B cell (primary cell): ENCODE data around the gene SMURF2. TPM values are rescaled to one million over a fixed set of nuclear protein-coding genes. Genes with fewer than 3 reads are reported as not detected.

Experiments used
- ATAC-seq: fragments of 200-7000 bp; cut with Tn5 transposase; one replicate; pipeline ENCODE4 v1.10.0; 2021; ENCODE audit warnings: low read depth, mild to moderate bottlenecking, moderate number of reproducible peaks, moderate library complexity
- CTCF ChIA-PET: fragments of 350-600 bp; sonication (Branson Sonifier 250); formaldehyde crosslinking; loops from one replicate; lab custom pipeline; 2021; ENCODE audit warnings: antibody characterized with exemption, inconsistent platforms; lab: Charles Lee
- POLR2A ChIA-PET: fragments of 350-600 bp; sonication (Branson Sonifier 250); formaldehyde crosslinking; loops from one replicate; lab custom pipeline; 2021; ENCODE audit warnings: antibody characterized with exemption; lab: Charles Lee
- DNase-seq: peaks from one replicate; pipeline ENCODE4 v3.0.0; 2013
- H2AFZ ChIP-seq: 2 replicates; pipeline ENCODE4 v1.6.1; 2012; ENCODE audit warnings: mild to moderate bottlenecking, low read depth, low read length; ENCODE audit not compliant: insufficient read depth, poor library complexity, severe bottlenecking
- H3K27ac ChIP-seq, 2 donors: 1 replicate in 1 of 2; 2 replicates in 1 of 2; pipeline ENCODE4 v1.5.1; 2012 to 2013; ENCODE audit warnings: low read length in 2 of 2, mild to moderate bottlenecking in 2 of 2, moderate library complexity in 1 of 2
- H3K27me3 ChIP-seq, 4 experiments: fragments of 200-600 bp in 1 of 4; sonication (generic) in 1 of 4; replicated peaks in 1 of 4; 1 replicate in 2 of 4; 2 replicates in 2 of 4; pipeline versions ENCODE4 v1.6.1 to v1.7.0; 2013 to 2016; ENCODE audit warnings: low read length in 3 of 4, mild to moderate bottlenecking in 2 of 4, mixed read lengths in 1 of 4, moderate library complexity in 1 of 4; ENCODE audit not compliant: insufficient read depth in 4 of 4, control insufficient read depth in 3 of 4; ENCODE audit errors: control extremely low read depth in 1 of 4
- H3K36me3 ChIP-seq, 2 experiments: replicated peaks in 1 of 2; 1 replicate in 1 of 2; 2 replicates in 1 of 2; pipeline versions ENCODE4 v1.6.1 to v1.7.1; 2013; ENCODE audit warnings: low read length in 1 of 2; ENCODE audit not compliant: insufficient read depth in 2 of 2, control insufficient read depth in 1 of 2; ENCODE audit errors: control extremely low read depth in 1 of 2, extremely low read depth in 1 of 2
- H3K4me1 ChIP-seq, 2 donors: fragments of 200-600 bp in 1 of 2; sonication (generic) in 1 of 2; 1 replicate in 1 of 2; 2 replicates in 1 of 2; pipeline versions ENCODE4 v1.5.1 to v1.6.1; 2013 to 2017; ENCODE audit warnings: low read length in 2 of 2; ENCODE audit not compliant: control insufficient read depth in 2 of 2, insufficient read depth in 2 of 2
- H3K4me2 ChIP-seq: replicated peaks from 2 replicates; pipeline ENCODE3; 2012; ENCODE audit warnings: mild to moderate bottlenecking, low read depth, low read length; ENCODE audit not compliant: poor library complexity, severe bottlenecking
- H3K4me3 ChIP-seq, 5 experiments: fragments of 200-600 bp in 1 of 5; sonication (generic) in 1 of 5; 1 replicate in 3 of 5; 2 replicates in 2 of 5; pipeline versions ENCODE4 v1.5.1 to v1.7.0; 2011 to 2016; ENCODE audit warnings: low read length in 4 of 5, mild to moderate bottlenecking in 4 of 5, low read depth in 2 of 5, control low read depth in 1 of 5, moderate library complexity in 1 of 5; ENCODE audit not compliant: insufficient read depth in 1 of 5; ENCODE audit errors: control extremely low read depth in 1 of 5, extremely low read depth in 1 of 5
- H3K79me2 ChIP-seq: fragments of 200-600 bp; sonication (generic); one replicate; pipeline ENCODE4 v1.6.0; 2016; ENCODE audit warnings: low read length; ENCODE audit not compliant: control insufficient read depth, insufficient read depth
- H3K9ac ChIP-seq: fragments of 200-600 bp; sonication (generic); 2 replicates; pipeline ENCODE4 v1.6.1; 2017; ENCODE audit warnings: mild to moderate bottlenecking, low read length, moderate library complexity
- H3K9me3 ChIP-seq, 3 donors: one replicate each; pipeline versions ENCODE4 v1.6.1 to v1.7.1; 2013; ENCODE audit warnings: low read length in 2 of 3; ENCODE audit not compliant: control insufficient read depth in 2 of 3, insufficient read depth in 1 of 3; ENCODE audit errors: control extremely low read depth in 1 of 3
- H4K20me1 ChIP-seq: 2 replicates; pipeline ENCODE4 v1.6.0; 2012; ENCODE audit warnings: mild to moderate bottlenecking, low read length; ENCODE audit not compliant: insufficient read depth, control insufficient read depth, poor library complexity, severe bottlenecking
- H3K27ac Mint-ChIP-seq: one replicate; pipeline ENCODE4 v1.8.0; 2021; ENCODE audit warnings: mixed read lengths
- H3K27me3 Mint-ChIP-seq: one replicate; pipeline ENCODE4 v1.8.0; 2021; ENCODE audit warnings: mixed read lengths
- H3K4me1 Mint-ChIP-seq: one replicate; pipeline ENCODE4 v1.8.0; 2021; ENCODE audit warnings: mixed read lengths
- H3K4me3 Mint-ChIP-seq: one replicate; pipeline ENCODE4 v1.8.0; 2021; ENCODE audit warnings: mixed read lengths
- H3K9me3 Mint-ChIP-seq: one replicate; pipeline ENCODE4 v1.8.0; 2022; ENCODE audit warnings: mixed read lengths; ENCODE audit not compliant: insufficient read depth
- CTCF ChIP-seq: fragments of 200-600 bp; IDR thresholded peaks from one replicate; pipeline ENCODE4 v1.8.0; 2022; ENCODE audit warnings: antibody characterized with exemption, mild to moderate bottlenecking
- EZH2 ChIP-seq: IDR thresholded peaks from 2 replicates; pipeline ENCODE4 v1.6.1; 2012; ENCODE audit warnings: borderline replicate concordance, low read depth, mild to moderate bottlenecking, moderate library complexity, low read length; ENCODE audit not compliant: insufficient read depth, poor library complexity, severe bottlenecking
- WGBS: methylation state at CpG from one replicate; pipeline ENCODE4 v1.1.5; 2013; ENCODE audit warnings: missing lambda C conversion rate; ENCODE audit not compliant: insufficient coverage; 5-methylcytosine and 5-hydroxymethylcytosine counted together
- intact Hi-C: fragments of 100-400 bp; cut with micrococcal nuclease; formaldehyde crosslinking; loops from one replicate; pipeline ENCODE4 v1.10.0; 2022
- polyA plus RNA-seq: library from polyadenylated mRNA; depleted of rRNA; stranded (reverse); fragments of >200 nt; gene quantifications from 2 replicates; pipeline ENCODE4 v1.2.3, GENCODE V29; 2012
- total RNA-seq, 2 donors: library from RNA; stranded (reverse); fragments of 120-200 nt in 1 of 2; gene quantifications; 1 replicate in 1 of 2; 2 replicates in 1 of 2; pipeline versions ENCODE4 v1.2.3 to v1.2.4, GENCODE V29; 2013 to 2022

Gene SMURF2
- total and polyA plus RNA-seq, 2 donors (not counting 1 experiment from before 2014, with no cell fraction given), result 9.2 to 32.8 TPM

- Histone ChIP-seq H3K27me3 (no peaks in the 10 kb centered on the region), H3K4me3 (no peak overlapping the region), H3K9me3 (no peaks in the 10 kb centered on the region), H3K4me1 (peaks cover 17 to 21% of the 10 kb centered on the region in 2 donors), H3K36me3 (peaks cover 19 to 57% of the 10 kb centered on the region in 2 experiments), H3K4me2 (no peak overlapping the region), H4K20me1 (peaks cover 36% of the 10 kb centered on the region), H3K27ac (no peak overlapping the region), H3K9ac (no peak overlapping the region), H3K79me2 (peaks cover 50% of the 10 kb centered on the region), H2AFZ (no peak overlapping the region)
- ChIA-PET POLR2A (no interaction called here), CTCF (interaction anchor here (1.3 to 2.2 kb wide), 2 partner anchors 88 to 90 kb away, joined by 4 to 20 read pairs; no protein-coding TSS in a partner anchor)
- no peak for TF ChIP-seq EZH2
- no peak for TF ChIP-seq CTCF
- DNase-seq, result no peak
- no peak overlapping the region for H3K27ac Mint-ChIP-seq
- peaks cover 30% of the 10 kb centered on the region for H3K4me1 Mint-ChIP-seq
- ATAC-seq, result no peak
- intact Hi-C loops, result loop anchor here (5.0 kb wide), 5 partner anchors 468 to 957 kb away; partner anchors contain the start of genes DCAF7, FTSJ3, LIMD2 and PSMC5
- H3K27me3 Mint-ChIP-seq, result no peaks in the 10 kb centered on the region
- WGBS, result 90% methylated on average over 6 of the region's 6 CpGs
- peak overlapping the region; percentile 13 for H3K4me3 Mint-ChIP-seq
- H3K9me3 Mint-ChIP-seq, result no peaks in the 10 kb centered on the region
These were observed 152.9 kb downstream of the SMURF2 start for GRCh38 chr17:64509179-64509578.

- ChIA-PET POLR2A (no interaction called here), CTCF (interaction anchor here (2.2 kb wide), 1 partner anchor 89 kb away, joined by 20 read pairs; no protein-coding TSS in a partner anchor)
- Mint-ChIP-seq H3K9me3 (no peaks in the 10 kb centered on the region), H3K27ac (no peak overlapping the region), H3K4me3 (peak overlapping the region; percentile 63), H3K4me1 (peaks cover 34% of the 10 kb centered on the region), H3K27me3 (no peaks in the 10 kb centered on the region)
- no peak overlapping the region for H3K27ac ChIP-seq
- peaks cover 17 to 57% of the 10 kb centered on the region in 2 experiments for H3K36me3 ChIP-seq
- no CpG with 5 or more reads among the region's 2 CpGs for WGBS
- ATAC-seq (no peak), DNase-seq (no peak)
- peaks cover 41% of the 10 kb centered on the region for H4K20me1 ChIP-seq
- intact Hi-C loops, result loop anchor here (5.0 kb wide), 5 partner anchors 469 to 956 kb away; partner anchors contain the start of genes DCAF7, FTSJ3, LIMD2 and PSMC5
- H3K9me3 ChIP-seq, result no peaks in the 10 kb centered on the region
- H3K4me2 ChIP-seq, result peak overlapping the region; percentile 83
- peaks cover 55% of the 10 kb centered on the region for H3K79me2 ChIP-seq
- H3K9ac ChIP-seq, result no peak overlapping the region
- no peak overlapping the region for H3K4me3 ChIP-seq
- no peaks in the 10 kb centered on the region for H3K27me3 ChIP-seq
- H2AFZ ChIP-seq, result no peak overlapping the region
- TF ChIP-seq CTCF (no peak), EZH2 (no peak)
- H3K4me1 ChIP-seq, result peaks cover 22 to 26% of the 10 kb centered on the region in 2 donors
These were observed 153.4 kb downstream of the SMURF2 start for GRCh38 chr17:64508683-64509082.
